Fibroblast of the aortic adventitia (primary cell): ENCODE results near the gene PRKN. TPM values are rescaled to one million over a fixed set of nuclear protein-coding genes. Genes with fewer than 3 reads are reported as not detected.

Experiments used
- DNase-seq: peaks from one replicate; pipeline ENCODE4 v3.0.0-alpha.2; 2010; ENCODE audit warnings: low read depth
- H3K4me3 ChIP-seq: 2 replicates; pipeline ENCODE4 v1.5.1; 2011; ENCODE audit warnings: low read depth, mild to moderate bottlenecking, control low read depth, low read length, moderate library complexity
- total RNA-seq: library from RNA; depleted of rRNA; stranded (reverse); fragments of >200 nt; gene quantifications from 2 replicates; pipeline ENCODE4 v1.2.3, GENCODE V29; 2012; ENCODE audit warnings: low replicate concordance
- TF ChIP-seq, protein P1 (sequence below): IDR thresholded peaks from 2 replicates; pipeline ENCODE4 v1.5.1; 2011; ENCODE audit warnings: mild to moderate bottlenecking, low read length, control low read depth, inconsistent platforms; ENCODE audit not compliant: insufficient read depth

Gene PRKN
- total RNA-seq, 1 donor = 2.0 TPM

- TF ChIP-seq, protein P1, sequence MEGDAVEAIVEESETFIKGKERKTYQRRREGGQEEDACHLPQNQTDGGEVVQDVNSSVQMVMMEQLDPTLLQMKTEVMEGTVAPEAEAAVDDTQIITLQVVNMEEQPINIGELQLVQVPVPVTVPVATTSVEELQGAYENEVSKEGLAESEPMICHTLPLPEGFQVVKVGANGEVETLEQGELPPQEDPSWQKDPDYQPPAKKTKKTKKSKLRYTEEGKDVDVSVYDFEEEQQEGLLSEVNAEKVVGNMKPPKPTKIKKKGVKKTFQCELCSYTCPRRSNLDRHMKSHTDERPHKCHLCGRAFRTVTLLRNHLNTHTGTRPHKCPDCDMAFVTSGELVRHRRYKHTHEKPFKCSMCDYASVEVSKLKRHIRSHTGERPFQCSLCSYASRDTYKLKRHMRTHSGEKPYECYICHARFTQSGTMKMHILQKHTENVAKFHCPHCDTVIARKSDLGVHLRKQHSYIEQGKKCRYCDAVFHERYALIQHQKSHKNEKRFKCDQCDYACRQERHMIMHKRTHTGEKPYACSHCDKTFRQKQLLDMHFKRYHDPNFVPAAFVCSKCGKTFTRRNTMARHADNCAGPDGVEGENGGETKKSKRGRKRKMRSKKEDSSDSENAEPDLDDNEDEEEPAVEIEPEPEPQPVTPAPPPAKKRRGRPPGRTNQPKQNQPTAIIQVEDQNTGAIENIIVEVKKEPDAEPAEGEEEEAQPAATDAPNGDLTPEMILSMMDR = no peak
- no peak for DNase-seq
- no peak overlapping the region for H3K4me3 ChIP-seq
These were observed 267.6 kb downstream of the PRKN start for GRCh38 chr6:162459985-162460384.

- no peak for DNase-seq
- TF ChIP-seq, protein P1 = no peak
- H3K4me3 ChIP-seq = no peak overlapping the region
These were observed 277.2 kb downstream of the PRKN start for GRCh38 chr6:162450358-162450757.

DNA sequence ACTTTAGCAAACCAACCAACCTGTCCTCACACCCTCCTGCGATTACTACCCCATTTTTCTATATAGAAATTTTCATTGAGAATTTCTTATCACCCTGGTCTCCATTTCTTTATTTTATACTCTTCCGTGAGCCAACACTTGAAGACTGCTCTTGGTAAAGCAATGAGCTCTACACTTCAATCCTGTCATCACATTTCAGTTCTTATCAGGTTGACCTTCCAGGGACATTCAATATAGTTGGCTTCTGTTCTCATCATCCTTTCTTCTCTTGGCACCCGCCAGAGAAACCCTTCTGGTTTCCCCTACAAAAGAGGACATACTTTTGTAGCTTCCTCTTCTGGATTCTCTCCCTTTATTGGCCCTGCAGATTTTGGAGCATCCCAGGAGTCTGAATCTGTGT is 279.3 kb downstream of the PRKN start:
- H3K4me3 ChIP-seq = no peak overlapping the region
- TF ChIP-seq, protein P1 = no peak
- no peak for DNase-seq

DNA sequence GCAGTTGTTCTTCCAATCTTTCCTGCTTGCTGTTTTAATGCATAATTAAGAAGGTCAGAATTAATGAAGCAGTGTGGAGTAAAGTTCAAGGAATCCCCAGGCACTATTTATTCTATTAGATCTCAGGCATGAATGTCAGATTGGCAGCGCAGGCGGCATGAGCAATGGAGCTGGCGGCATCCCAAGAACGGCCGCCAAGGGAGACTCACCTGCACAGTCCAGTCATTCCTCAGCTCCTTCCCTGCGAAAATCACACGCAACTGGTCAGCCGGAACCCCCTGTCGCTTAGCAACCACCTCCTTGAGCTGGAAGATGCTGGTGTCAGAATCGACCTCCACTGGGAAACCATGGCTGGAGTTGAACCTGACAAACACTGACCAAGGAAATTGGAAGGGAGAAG is 284.5 kb downstream of the PRKN start:
- TF ChIP-seq, protein P1 = no peak
- H3K4me3 ChIP-seq = no peak overlapping the region
- no peak for DNase-seq

DNA sequence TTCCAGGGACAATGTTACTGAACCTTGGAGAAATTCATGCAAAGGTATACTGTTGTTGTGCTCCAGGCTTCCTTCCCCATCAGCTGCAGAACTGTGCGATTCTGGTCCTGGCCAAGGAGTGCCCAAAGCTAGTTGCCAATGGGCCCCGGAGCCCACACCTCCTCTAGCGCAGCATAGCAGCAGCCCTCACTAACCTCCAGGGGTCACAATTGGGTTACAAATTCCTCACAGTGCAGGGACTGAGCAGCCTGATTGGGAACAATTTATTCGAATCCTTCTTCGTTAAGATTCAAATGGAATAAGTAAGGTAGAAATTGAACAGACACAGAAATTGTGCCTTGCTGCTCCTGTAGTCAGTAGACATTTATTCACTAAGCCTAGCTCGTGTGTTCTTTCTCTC is 284.9 kb downstream of the PRKN start:
- DNase-seq = no peak
- TF ChIP-seq, protein P1 = no peak
- no peak overlapping the region for H3K4me3 ChIP-seq

DNA sequence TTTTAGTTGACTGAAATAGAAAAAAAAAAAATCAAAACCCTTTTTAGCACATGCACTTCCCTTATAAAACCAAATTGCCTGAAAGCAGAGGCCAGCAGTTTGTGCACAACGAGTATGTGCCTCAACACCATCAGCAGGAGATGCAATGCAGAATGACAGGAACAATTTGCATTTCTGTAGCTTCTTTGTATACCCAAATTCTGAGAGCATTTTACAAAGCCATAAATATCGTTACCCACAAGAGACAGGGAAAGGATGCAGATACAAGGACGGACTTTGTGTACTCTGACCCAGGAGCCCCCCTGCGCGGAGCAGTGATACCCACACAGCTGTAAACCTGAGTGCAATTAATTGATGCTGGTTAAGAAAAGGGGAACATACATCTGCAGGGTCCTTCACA is 285.6 kb downstream of the PRKN start:
- TF ChIP-seq, protein P1 = no peak
- no peak for DNase-seq
- no peak overlapping the region for H3K4me3 ChIP-seq

GRCh38 chr6:162438980-162439379 is 288.6 kb downstream of the PRKN start:
- no peak for DNase-seq
- no peak overlapping the region for H3K4me3 ChIP-seq
- TF ChIP-seq, protein P1 = no peak
